GM12801 (cell line): ENCODE results near the gene KIF3B.

Experiments
- CTCF ChIP-seq: IDR thresholded peaks from one replicate; pipeline ENCODE4 v1.5.1; 2011; ENCODE audit warnings: control low read depth; ENCODE audit not compliant: insufficient read length; ENCODE audit errors: extremely low read depth

KIF3B gene

GRCh38 chr20:32304131-32304746 is 26.8 kb downstream of the KIF3B start:
- TF ChIP-seq CTCF: no peak

- TF ChIP-seq CTCF: no peak
Observed at GRCh38 chr20:32312718-32313424, 35.4 kb downstream of the KIF3B start.

GRCh38 chr20:32314768-32315167 is 37.3 kb downstream of the KIF3B start:
- TF ChIP-seq CTCF: no peak

- no peak for TF ChIP-seq CTCF
Observed at GRCh38 chr20:32315399-32315798, 37.9 kb downstream of the KIF3B start.

- no peak for TF ChIP-seq CTCF
Observed at GRCh38 chr20:32315891-32316290, 38.4 kb downstream of the KIF3B start.

- no peak for TF ChIP-seq CTCF
Observed at GRCh38 chr20:32316667-32317066, 39.2 kb downstream of the KIF3B start.

- no peak for TF ChIP-seq CTCF
Observed at GRCh38 chr20:32319100-32319499, 41.6 kb downstream of the KIF3B start.
